HT-29 (cell line): ENCODE data around the gene CYTH4. TPM values are rescaled to one million over a fixed set of nuclear protein-coding genes. Genes with fewer than 3 reads are reported as not detected.
"Not testable (repeated sequence)": the region's sequence is repeated elsewhere in the genome, so short reads cannot be mapped to it uniquely, and the experiment has no call there.

Experiments
- DNase-seq: peaks from one replicate; pipeline ENCODE4 v3.0.0-alpha.2; 2015; ENCODE audit warnings: low spot score
- total RNA-seq: library from RNA; depleted of rRNA; stranded (reverse); fragments of >200 nt; shearing (Covaris generic); gene quantifications from 2 replicates; pipeline ENCODE4 v1.2.3, GENCODE V29; 2014; rRNA removed

The CYTH4 gene, protein sequence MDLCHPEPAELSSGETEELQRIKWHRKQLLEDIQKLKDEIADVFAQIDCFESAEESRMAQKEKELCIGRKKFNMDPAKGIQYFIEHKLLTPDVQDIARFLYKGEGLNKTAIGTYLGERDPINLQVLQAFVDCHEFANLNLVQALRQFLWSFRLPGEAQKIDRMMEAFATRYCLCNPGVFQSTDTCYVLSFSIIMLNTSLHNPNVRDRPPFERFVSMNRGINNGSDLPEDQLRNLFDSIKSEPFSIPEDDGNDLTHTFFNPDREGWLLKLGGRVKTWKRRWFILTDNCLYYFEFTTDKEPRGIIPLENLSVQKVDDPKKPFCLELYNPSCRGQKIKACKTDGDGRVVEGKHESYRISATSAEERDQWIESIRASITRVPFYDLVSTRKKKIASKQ
- not detected in 2 replicates for total RNA-seq

DNA sequence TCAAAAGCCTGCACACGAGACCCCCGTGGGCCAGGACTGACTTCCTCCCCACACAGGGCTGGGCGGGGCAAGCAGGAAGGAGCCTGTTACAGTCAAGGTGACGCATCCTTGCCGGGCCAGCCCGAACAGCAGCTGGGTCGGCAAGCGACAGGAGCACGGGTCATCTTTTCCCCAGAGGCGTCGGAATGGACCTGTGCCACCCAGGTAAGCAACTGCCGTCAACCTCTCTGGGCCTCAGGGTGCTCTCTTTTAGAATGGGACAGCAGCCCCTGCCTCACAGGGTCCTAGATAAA, at the start of gene CYTH4:
CYTH4 (plus strand) TSS at position 124 of the 293 bp plus-strand sequence; CDS start at position 186, 62 bp downstream.
- DNase-seq: no peak

DNA sequence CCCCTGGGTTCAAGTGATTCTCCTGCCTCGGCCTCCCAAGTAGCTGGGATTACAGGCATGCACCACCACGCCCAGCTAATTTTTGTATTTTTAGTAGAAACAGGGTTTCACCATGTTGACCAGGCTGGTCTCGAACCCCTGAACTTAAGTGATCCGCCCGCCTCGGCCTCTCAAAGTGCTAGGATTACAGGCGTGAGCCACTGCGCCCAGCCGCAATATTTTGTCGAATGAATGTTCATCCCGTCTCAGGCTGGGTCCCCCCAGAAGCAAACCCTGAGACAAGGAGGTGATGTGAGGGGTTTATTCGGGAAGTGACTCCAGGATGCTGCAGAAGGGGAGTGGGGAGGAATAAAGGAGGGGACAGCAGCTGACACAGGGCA, 48.9 kb upstream of the CYTH4 start:
- not testable (repeated sequence) for DNase-seq

DNA sequence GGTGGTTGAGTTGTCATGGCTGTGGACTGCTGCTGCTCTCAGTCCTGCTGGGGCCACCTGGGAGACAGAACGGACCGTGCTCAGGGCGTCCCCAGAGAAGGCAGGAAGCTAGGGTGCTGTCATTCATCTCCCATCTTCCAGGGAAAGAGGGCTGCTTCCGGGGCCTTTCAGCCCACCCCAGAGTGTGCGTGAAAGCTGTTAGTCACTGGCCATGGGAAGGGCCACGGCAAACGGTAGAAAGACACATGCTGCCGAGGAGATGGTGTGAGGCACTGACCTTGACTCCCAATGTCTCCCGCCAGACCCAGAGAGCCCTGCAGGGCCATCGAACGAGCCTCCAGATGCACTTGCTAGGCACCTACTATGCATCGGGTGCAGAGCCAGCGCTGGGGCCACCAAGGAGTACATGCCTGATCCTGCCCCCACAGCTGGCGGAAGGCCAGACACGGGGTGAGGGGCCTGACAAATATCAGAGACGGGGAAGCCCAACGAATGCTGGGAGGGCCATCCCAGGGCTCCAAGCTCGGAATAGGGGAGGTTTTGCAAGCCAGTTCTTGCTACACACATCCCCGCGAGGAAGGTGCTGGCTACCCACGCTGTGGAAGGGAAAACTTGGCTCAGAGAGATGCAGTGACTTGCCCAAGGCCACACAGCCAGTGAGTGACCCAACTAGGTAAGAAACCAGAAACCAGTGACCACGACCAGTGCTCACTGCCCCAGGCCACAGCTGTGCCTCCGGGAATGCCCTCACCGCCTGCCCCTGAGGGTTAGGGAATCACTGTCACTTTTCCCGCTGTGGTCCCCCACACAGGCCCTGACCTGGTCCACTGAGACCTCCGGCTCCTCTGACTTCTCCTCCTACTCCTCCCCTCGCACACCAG, 48.3 kb upstream of the CYTH4 start:
- DNase-seq: no peak

DNA sequence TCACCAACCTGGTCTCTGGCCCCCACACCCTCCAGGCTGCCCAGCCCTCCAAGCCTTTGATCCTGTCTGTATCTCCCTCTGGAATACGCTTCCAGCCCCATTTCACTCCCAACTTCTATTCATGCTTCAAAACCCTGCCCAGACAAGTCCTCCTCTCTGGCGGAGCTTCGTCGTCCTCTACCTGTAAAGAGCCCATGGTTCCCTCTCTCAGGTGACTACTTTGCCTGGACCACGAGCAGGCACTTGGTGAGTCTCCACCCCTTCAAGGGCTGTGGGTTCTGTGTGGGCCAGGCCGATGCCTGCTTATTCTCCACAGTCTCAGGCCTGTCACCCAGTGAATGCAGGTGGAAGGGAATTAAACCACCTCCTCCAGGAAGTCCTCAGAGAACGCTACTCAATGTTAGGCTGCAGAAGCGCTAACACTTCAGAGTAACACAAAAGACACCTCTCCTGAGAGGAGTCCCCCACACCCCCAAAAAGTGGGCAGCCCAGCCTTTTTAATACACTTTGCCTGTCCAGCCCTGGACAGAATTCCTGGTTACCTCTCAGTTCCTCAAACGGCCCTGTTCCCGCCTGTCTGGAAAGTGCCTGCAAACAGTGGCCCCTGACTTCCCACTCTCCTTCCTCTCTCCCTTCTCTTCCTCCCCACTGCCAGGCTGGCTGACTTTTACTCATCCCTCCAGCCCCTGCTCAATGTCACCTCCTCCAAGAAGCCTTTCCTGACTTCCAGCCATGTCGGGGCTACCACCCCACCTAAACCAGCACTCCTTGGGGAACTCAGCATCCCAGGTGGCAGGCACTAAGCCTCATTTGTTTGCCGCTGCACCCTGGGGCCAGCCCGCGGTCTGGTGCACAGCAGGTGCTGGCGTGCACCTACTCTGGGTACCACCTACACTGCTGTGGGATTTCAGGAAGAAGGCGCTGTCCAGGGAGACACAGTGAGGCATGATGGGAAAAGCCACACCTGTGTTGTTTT, 47.3 kb upstream of the CYTH4 start:
- no peak for DNase-seq

DNA sequence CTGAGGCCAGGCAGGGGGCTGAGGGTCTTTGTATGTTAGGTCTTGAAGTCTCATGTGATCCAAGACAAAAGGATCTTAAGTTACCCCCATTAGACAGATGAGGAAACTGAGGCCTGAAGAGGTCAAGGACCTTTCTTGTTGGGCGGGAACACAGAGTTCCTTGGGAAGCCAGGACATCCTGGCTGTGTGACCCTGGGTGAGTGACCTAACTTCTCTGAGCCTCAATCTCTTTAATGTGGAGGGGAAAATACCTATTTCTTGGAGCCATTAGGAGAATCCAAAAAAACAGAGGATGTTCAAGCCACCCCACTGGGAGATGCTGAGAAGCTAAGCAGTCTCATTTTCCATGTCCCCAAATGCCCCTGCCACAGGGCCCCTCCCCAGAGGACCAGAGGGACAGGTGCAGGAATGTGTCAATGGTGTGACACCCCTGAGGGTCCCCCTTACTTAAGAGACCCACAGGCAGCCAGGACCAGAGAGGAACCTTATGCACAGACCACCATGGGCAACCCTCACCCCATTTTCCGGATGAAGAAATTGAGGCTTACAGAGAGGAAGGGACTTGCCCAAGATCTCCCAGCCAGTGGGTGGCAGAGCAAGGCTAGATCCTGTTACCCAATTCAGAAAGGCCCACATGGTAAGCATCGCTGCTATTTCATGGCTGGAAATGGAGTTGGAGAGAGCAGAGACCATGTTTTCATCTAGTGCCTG, 46.3 kb upstream of the CYTH4 start:
- no peak for DNase-seq

DNA sequence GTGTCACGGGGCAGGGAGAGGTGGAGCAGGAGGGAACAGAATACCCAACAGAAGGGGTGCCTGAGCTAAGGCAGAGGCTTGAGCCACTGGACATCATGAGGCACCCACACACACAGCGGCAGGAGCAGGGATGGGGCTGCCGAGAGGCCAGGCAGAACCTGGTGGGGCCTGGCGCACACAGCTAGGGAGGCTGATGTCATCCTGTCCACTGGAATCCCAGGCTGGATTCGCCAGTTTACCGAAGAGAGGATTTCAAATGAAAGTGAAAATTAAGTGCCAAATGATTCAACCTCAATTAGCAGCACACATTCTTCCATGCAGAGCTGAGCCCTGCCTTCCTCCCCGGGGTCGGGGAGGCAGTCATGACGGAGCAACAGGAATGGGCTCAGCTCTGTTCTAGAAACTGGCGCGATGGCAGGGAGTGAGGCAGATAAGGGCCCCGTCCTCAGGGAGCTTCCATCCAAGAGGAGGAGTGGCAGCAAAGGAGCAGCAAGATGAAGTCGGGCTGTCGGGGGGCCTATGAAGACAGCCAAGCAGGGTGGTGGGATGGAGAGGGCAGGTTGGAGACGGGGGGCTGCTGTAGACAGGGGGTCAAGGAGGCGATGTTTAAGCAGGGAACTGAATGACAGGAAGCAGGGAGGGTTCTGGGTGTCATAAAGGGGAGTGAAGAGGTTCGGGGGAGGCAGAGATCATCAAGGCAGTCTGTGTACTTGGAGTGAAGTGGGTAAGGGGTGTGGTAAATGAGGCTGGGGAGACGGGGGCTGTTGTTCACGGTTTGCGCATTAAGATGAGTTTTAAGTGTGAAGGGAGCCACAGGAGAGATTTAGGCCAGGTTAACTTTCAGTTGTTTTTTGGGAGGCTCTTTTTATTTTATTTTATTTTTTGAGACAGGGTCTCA, 44.7 kb upstream of the CYTH4 start:
- no peak for DNase-seq

DNA sequence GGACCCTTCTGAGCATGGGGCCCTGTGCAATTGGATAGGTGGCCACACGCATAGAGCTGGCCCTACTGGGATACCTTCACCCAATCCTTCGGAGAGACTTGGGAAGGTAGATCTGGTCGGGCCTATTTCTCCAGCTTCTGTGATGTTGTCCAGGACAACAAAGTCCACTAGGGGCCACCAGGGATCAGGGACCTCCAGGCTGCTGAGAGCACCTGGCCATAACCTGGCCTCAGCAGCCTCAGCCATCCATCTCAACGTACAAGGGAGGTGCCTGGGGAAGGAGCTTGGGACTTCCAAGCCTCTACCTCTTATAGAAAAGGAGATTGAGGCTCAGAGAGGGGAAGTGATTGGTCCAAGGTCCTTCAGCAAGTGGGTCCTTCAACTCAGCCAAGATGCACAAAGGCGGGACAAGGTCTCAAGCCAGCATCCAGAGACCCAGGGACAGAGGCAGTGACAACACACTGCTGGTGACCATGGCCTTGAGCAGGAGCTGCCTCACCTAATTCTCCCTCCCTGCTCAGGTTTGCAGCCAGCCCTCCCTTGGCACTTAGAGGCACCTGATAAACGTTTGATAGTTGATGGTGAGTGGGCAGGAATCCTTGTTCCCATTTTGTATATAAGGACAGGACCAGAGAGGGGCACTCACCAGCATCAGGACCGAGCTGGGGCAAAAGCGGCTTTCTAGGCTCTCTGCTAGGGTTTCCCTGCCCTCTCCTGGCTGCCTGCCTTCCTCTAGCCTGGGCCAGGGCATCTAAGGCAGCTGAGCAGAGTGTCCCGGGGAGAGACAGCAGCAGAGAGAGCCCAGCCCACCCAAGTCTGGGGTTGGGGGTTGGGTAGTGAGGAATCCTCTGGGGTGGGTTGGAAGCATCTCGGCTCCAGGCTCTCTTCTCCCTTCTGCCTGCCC, 42.7 kb upstream of the CYTH4 start:
- no peak for DNase-seq

DNA sequence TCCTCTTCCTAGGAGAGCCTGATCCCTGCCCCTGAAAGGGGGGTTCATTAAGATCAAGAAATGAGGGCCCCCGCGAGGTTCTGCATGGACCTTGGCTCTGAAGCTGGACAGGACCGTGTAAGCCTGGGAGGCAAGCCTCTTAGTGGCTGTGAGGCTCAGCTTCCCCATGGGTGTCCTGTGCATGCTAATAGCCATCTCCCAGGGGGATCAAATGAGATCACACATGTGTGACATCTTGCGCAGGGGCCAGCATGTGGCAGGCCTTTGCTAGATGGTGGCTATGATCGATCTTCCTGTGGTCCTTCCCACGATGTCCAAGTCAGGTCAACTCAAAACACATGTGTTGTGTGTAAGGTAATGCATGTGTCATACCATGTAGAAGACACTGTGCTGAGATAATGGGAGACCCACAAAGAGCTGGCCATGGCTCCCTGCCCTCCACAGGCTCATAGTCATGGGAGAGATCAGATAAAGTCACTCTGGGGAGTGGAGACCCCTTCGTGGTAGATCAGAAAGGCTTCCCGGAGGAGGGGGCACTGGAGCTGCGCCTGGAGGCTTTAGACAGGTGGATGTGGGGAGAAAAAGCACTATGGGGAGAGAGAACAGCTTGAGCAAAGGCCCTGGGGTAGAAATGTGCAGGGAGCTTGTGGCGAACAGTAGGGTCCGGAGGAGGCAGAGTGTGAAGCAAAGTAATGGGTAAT, 41.9 kb upstream of the CYTH4 start:
- DNase-seq: no peak

DNA sequence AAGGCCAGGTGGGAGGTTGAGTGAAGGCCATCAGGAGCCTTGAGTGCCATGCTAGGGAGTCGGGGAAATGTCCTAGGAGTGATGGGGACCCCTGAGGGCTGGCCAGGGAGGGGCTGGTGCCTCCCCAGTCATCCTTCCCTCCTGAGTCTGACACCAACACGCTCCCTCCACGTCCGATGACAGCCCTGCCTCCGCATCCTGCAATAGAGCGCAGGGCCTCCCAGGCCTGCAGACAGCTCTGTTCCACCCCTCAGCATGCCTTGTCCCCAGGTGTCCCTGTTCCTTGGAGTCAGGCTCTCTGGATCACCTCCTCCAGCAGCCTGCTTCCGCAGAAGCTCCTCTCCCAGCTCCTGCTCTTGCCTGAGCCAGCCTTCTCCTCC, 41.4 kb upstream of the CYTH4 start:
- DNase-seq: no peak

DNA sequence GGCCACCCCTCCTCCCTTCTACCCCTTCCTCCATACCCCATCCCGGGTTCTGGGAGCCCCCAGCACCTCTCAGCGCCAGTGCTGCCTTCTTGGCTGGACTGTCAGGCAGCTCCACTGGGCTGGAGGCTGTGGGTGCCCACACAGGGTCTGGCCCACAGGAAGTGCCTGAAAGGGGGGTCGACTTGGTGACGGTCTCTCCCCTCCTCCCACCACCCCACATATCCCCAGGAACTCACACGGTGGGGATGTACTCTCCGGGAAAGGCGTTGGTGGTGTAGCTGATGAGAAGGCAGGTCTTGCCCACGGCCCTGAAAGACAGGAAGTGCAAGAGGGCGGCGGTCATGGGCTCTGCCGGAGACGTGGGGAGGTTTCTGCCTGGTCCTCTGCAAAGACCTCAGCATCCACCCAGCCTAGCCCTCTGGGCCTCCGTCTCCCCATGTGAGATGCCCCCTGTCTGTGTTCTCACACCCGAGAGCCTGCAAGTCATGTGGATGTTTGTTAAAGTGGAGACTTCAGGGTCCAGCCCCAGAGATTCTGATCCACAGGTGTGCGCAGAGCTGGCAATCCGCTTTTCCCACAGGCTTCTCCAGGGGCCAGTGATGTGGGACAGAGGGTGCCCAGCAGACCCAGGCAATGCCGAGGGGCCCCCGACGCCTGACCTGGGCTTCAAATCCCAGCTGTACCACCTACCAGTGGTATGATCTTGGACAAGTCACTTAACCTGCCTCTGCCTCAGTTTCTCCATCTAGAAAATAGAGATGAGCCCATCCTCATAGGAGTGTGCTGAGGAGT, 40.8 kb upstream of the CYTH4 start:
- DNase-seq: no peak

DNA sequence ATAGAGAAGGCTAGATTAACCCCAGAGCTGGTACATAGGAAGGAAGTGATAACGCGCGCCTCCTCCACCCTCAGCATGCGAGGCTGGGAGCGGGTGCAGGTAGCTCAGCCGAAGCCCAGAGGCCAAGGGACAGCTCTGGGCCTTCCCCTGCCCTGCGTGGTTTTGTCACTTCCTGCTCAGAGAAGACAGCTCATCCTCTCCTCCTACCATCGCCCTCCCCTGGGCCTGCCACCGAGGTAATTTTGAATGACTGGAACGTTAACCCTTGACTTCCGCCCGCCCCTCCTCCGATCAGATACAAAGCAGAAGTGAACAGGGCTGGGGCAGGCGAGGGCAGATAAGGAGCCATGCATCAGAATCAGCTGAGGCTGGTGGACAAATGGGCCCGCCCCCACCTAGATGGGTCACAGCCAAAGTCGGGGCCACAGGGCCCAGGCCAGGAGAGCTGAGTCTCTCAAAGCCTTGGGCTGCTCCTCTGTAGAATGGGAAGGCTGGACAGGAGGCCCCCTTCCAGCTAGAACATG, 39.9 kb upstream of the CYTH4 start:
- no peak for DNase-seq

DNA sequence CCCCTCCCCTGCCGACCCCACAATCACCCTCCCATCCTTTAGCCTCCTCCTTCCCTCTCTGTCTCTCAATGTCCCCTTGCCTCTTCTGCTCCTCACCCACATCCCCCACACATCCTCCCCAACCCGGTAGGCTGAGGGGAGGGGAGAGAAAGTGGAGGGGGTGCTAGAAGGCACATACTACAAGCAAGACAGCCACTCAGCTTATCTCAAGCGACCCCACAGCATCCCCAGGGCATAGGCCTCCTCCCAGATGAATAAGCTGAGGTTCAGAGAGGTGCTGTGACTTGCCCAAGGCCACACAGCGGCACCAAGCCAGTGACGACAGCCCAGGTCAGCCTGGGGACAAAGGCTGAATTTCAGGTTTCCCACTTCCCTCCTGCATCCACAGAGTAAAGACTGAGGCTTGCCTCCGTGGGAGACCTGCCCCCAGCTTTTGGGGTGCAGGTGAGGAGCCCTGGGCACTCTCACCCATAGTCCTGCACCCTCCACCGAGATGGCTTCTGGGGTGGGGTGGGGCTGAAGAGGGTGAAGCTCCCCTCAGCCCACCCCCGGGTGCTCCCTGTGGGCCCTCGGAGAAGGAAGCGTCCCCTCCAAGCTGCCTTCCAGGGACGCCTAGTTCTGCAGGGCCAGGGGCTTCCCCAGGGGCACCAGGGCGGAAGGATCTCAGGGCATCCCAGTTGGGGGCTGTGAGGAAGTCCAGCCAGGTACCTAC, 38.8 kb upstream of the CYTH4 start:
- no peak for DNase-seq

DNA sequence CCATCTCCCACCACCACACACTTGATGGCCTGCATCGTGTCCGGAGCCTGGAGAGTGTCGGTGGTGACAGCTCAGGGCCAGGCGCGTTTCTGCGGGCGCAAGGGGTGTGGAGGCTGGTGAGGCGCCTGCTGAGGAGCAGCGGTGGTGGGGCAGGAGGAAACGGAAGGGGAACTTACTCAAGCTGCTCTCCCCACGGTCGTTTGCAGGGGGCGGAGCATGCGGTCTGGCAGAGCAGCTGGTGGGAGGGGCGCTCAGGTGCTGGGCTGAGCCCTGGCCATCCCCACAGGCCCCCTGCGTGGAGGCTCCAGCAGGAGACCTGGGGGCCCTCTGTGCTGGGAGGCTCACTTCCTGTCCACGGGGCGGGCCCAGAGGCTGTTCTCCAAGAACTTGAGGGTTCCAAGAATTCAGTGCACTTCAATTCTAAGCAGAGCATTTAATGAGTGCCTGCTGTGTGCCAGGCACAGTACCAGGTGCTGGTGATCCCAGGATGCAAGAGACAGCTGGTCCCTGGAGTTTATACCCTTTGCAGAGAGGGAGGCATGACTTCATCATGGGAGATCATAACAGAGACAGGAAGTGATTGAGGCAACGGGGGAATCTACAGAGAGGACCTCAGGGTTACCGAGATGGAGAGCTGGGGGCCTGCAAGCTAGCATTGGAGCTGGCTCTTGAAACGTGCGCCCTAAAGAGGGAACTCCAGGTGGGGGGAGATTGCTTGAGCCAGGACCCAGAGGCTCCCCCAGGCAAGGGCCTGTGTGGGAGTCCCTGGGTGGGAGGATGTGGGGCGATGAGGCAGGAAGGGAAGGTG, 38.0 kb upstream of the CYTH4 start, which contains the start of gene RAC2:
RAC2 (minus strand) TSS at position 156 of the 808 bp plus-strand sequence; CDS start at position 35, 121 bp downstream.
- DNase-seq: peak; percentile 32

DNA sequence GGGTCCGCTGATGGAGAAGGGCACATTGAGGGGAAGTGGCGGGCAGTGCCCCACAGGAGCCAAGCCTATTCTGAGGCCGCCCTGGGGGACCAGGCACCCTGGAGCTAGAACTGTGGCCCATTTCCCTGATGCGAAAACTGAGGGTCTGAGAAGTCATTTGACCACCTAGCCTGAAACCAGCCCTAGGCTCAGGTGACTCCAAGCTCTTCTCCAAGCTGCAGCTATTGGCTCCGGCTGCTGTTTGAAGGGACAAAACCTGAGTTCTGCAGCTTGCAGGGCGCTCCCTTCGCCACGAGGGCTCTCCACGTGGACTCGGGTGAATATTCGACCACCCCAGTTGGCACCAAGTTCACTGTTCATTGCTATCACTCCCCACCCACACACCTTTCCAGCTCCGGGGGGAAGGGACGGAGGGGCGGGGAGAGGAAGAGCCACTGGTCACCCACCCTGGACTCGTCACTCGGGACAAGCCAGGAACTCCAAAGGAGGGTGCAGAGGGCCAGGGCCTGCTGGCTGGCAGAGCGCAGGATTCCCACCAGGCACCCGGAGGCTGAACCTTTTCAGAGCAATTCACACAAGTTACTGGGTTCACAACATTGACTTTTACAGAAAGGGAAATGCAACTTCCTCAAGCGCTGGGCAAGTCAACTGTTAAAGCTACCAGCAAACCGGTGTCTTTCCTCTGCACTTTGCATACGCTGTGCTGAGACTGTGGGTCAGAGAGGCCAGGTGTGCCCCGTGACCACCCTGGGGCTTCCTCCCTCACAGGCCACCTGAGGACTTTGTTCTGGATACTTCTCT, 37.2 kb upstream of the CYTH4 start:
- no peak for DNase-seq

DNA sequence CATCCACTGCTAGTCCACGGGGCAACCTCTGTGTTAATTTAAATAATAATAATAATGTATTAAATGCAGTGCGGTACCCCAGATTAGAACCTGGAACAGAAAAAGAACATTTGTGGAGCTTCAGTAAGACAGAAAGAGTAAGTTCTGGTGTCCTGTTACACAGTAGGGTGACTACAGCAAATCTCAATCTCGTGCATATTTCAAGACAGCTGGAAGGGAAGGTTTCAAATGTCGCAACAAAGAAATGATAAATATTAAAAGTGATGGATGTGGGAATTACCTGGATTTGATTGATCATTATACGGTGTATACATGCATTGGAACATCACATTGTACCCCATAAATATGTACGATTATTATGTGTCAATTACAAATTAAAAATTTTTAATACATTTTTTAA, 36.6 kb upstream of the CYTH4 start:
- no peak for DNase-seq
